Adrenal gland (tissue), 5 donors: ENCODE results near the gene AIF1L.

Source experiments
- CTCF ChIP-seq, 6 experiments: fragments of 450-650 bp in 4 of 6; fragments of 200-600 bp in 2 of 6; sonication (generic) in 1 of 6; IDR thresholded peaks; 1 replicate in 5 of 6; 2 replicates in 1 of 6; pipeline versions ENCODE4 v1.5.1 to v1.8.0; 2016 to 2021; ENCODE audit warnings: antibody characterized with exemption in 6 of 6, mild to moderate bottlenecking in 2 of 6, moderate library complexity in 1 of 6
- POLR2A ChIP-seq, 2 donors: fragments of 450-650 bp; IDR thresholded peaks; one replicate each; pipeline ENCODE4 v1.6.1; 2017; ENCODE audit warnings: antibody characterized with exemption in 2 of 2, mild to moderate bottlenecking in 2 of 2, moderate library complexity in 1 of 2
- donor health status: DM: no; HTN: no; CAD: no.

DNA sequence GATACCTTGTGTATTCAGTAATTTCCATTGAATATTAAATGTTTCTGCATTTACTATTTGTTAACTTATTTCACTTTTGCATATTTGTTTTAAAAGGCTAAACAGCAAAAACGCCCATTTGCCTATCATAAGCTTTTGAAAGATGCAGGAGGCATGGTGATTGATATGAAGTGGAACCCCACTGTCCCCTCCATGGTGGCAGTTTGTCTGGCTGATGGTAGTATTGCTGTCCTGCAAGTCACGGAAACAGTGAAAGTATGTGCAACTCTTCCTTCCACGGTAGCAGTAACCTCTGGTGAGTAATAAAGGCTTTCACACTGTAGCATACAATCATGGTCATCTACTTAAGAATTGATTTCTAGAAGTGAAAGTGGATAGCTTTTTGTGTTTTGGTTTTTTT, 32.9 kb downstream of the AIF1L start:
- TF ChIP-seq POLR2A (IDR thresholded peaks at IDR 0.05) = no peak
- no peak for TF ChIP-seq CTCF (IDR thresholded peaks at IDR 0.05)
